K562 (cell line): ENCODE results near the gene HRAS. TPM values are rescaled to one million over a fixed set of nuclear protein-coding genes. Genes with fewer than 3 reads are reported as not detected.

Experiments used
- BRF1 ChIP-seq: IDR thresholded peaks from 3 replicates; pipeline ENCODE4 v1.6.1; 2011; ENCODE audit warnings: borderline replicate concordance, mild to moderate bottlenecking; ENCODE audit not compliant: insufficient read length; ENCODE audit errors: extremely low read depth
- E2F6 ChIP-seq, 2 experiments: IDR thresholded peaks; 2 replicates each; pipeline ENCODE4 v1.6.1; 2011; ENCODE audit warnings: borderline replicate concordance in 1 of 2, control low read depth in 1 of 2, low read depth in 1 of 2, low read length in 1 of 2, mild to moderate bottlenecking in 1 of 2, mixed read lengths in 1 of 2, moderate library complexity in 1 of 2; ENCODE audit not compliant: insufficient read depth in 1 of 2, insufficient read length in 1 of 2, poor library complexity in 1 of 2, severe bottlenecking in 1 of 2; ENCODE audit errors: extremely low read depth in 1 of 2
- MAFF ChIP-seq: IDR thresholded peaks from 2 replicates; pipeline ENCODE4 v1.6.1; 2012; ENCODE audit warnings: low read length, improper control_type of control experiment
- PRMT5 ChIP-seq: sonication (generic); formaldehyde crosslinking; IDR thresholded peaks from 2 replicates; pipeline ENCODE4 v1.5.0; 2020; ENCODE audit warnings: missing genetic modification reagents
- RBM14 ChIP-seq: fragments of 200-400 bp; formaldehyde crosslinking; IDR thresholded peaks from 2 replicates; pipeline ENCODE4 v1.6.1; 2018; ENCODE audit warnings: low read depth, mild to moderate bottlenecking, low read length, moderate library complexity, borderline replicate concordance; ENCODE audit not compliant: insufficient read depth
- SPI1 ChIP-seq: IDR thresholded peaks from 2 replicates; pipeline ENCODE4 v1.6.1; 2011; ENCODE audit warnings: low read depth, low read length, control low read depth, borderline replicate concordance
- USF1 ChIP-seq: sonication (generic); formaldehyde crosslinking; IDR thresholded peaks from 2 replicates; pipeline ENCODE4 v1.9.0; 2022; ENCODE audit warnings: mild to moderate bottlenecking, missing genetic modification reagents
- ZBED1 ChIP-seq: IDR thresholded peaks from 2 replicates; pipeline ENCODE4 v1.6.1; 2014
- ZNF121 ChIP-seq: sonication (generic); formaldehyde crosslinking; conservative IDR thresholded peaks from 2 replicates; pipeline ENCODE4 v1.8.0; 2022; ENCODE audit warnings: missing genetic modification reagents
- ZNF407 ChIP-seq: fragments of 450-650 bp; IDR thresholded peaks from 2 replicates; pipeline ENCODE4 v1.6.1; 2016; ENCODE audit warnings: low read depth
- ZNF518B ChIP-seq: fragments of 250-450 bp; sonication (Bioruptor Pico); IDR thresholded peaks from 2 replicates; pipeline ENCODE4 v1.5.0; 2021; ENCODE audit warnings: mild to moderate bottlenecking, moderate library complexity
- ZNF76 ChIP-seq: fragments of 250-450 bp; sonication (Bioruptor Pico); IDR thresholded peaks from 2 replicates; pipeline ENCODE4 v1.4.0; 2020; ENCODE audit warnings: mild to moderate bottlenecking, moderate library complexity, borderline replicate concordance
- ZNF830 ChIP-seq: fragments of 250-450 bp; sonication (Bioruptor Pico); IDR thresholded peaks from 2 replicates; pipeline ENCODE4 v1.5.0; 2021; ENCODE audit warnings: mild to moderate bottlenecking
- polyA plus RNA-seq, 8 experiments: library from polyadenylated mRNA; depleted of rRNA in 4 of 8; stranded (reverse) in 5 of 8; unstranded in 3 of 8; fragments of >200 nt; fragmentation: Nextera tagmentation in 2 of 8; fragmentation: Illumina TruSeq in 1 of 8; extraction: Ambion mirVana in 2 of 8; extraction: Trizol in 1 of 8; gene quantifications; 2 replicates each; pipeline versions ENCODE4 v1.2.1 to v1.2.3, GENCODE V29; 2011 to 2014; ENCODE audit warnings: inconsistent platforms in 1 of 8, missing spikeins in 1 of 8
- total RNA-seq, 7 experiments: library from RNA; depleted of rRNA in 6 of 7; stranded (reverse); fragments of >200 nt in 6 of 7; fragmentation: Illumina TruSeq in 2 of 7; extraction: Trizol in 2 of 7; gene quantifications; 2 replicates each; pipeline versions ENCODE4 v1.2.1 to v1.2.3, GENCODE V29; 2011 to 2021; ENCODE audit warnings: low replicate concordance in 1 of 7

Gene HRAS
- total and polyA plus RNA-seq, 9 of the 15 experiments (the other 6 are each of a cell fraction or from before 2014, with no cell fraction given): 2.8 to 73.5 (median 29.6) TPM

GRCh38 chr11:496834-497564 is 38.4 kb downstream of the HRAS start (continued):
- TF ChIP-seq ZNF407 (no peak), MAFF (no peak), ZNF830 (no peak), E2F6 (IDR thresholded peaks at IDR 0.05; ENCODE audit: borderline replicate concordance in 1 of 2, extremely low read depth in 1 of 2, insufficient read depth in 1 of 2, insufficient read length in 1 of 2, low read depth in 1 of 2, low read length in 1 of 2, poor library complexity in 1 of 2, severe bottlenecking in 1 of 2) (peak; percentile 46 to 78), SPI1 (no peak), ZNF76 (CRISPR knock-in tag) (no peak), ZNF518B (CRISPR knock-in tag) (no peak), ZBED1 (no peak), BRF1 (no peak), PRMT5 (CRISPR knock-in tag) (no peak), USF1 (CRISPR knock-in tag) (peak; percentile 22; the same call in 1 of the 2 replicates), RBM14 (no peak), ZNF121 (CRISPR knock-in tag) (no peak)
